GM12878 (cell line): ENCODE data around the gene SNAPC2. TPM values are rescaled to one million over a fixed set of nuclear protein-coding genes. Genes with fewer than 3 reads are reported as not detected.
A peak's percentile ranks its signal among the peaks of the same experiment; 100 is the strongest.

Source experiments
- ATAC-seq: fragments of 200-7000 bp; cut with Tn5 transposase; 3 replicates; pipeline ENCODE4 v1.9.1; 2020; ENCODE audit warnings: mild to moderate bottlenecking, moderate library complexity
- BruUV-seq: library from RNA; stranded (reverse); fragments of 400-500 nt; replicated peaks from 2 replicates; lab custom pipeline; 2021; lab: Mats Ljungman, UMichigan
- CTCF ChIA-PET: fragments of 300-600 bp; sonication (Branson Sonifier 250); formaldehyde crosslinking; extraction: SDS; loops from one replicate; lab custom pipeline; 2021; ENCODE audit warnings: inconsistent platforms; lab: Yijun Ruan, JAX
- POLR2A ChIA-PET: fragments of 350-600 bp; formaldehyde crosslinking; extraction: SDS; loops from one replicate; lab custom pipeline; 2021; ENCODE audit warnings: inconsistent platforms; lab: Charles Lee
- RAD21 ChIA-PET: fragments of 300-600 bp; sonication (Branson Sonifier 250); formaldehyde crosslinking; loops from one replicate; lab custom pipeline; 2023; ENCODE audit warnings: antibody characterized with exemption; ENCODE audit not compliant: unreplicated experiment; lab: Charles Lee
- SMC1A ChIA-PET: fragments of 300-600 bp; sonication (Branson Sonifier 250); formaldehyde crosslinking; loops from one replicate; lab custom pipeline; 2023; ENCODE audit not compliant: unreplicated experiment, uncharacterized antibody; lab: Charles Lee
- DNase-seq: peaks from one replicate; pipeline ENCODE4 v3.0.0-alpha.2; 2011; ENCODE audit warnings: low read depth, low spot score
- FAIRE-seq: peaks from 3 replicates; lab custom pipeline; 2011; peaks lifted over from hg19 to GRCh38; lab: Jason Lieb, UNC
- H2AFZ ChIP-seq: 2 replicates; pipeline ENCODE4 v1.6.0; 2011; ENCODE audit warnings: low read depth, low read length, control low read depth; ENCODE audit not compliant: control insufficient read depth
- H3K27ac ChIP-seq: 2 replicates; pipeline ENCODE4 v1.5.1; 2011; ENCODE audit warnings: control low read depth; ENCODE audit not compliant: control insufficient read depth, insufficient read depth
- H3K27me3 ChIP-seq, 2 experiments: replicated peaks in 1 of 2; 2 replicates each; pipeline versions ENCODE4 v1.6.0 to v1.6.1; 2011; ENCODE audit warnings: low read length in 1 of 2; ENCODE audit not compliant: control insufficient read depth in 2 of 2, insufficient read depth in 2 of 2
- H3K36me3 ChIP-seq, 2 experiments: 2 replicates each; pipeline ENCODE4 v1.5.1; 2011; ENCODE audit warnings: low read length in 1 of 2; ENCODE audit not compliant: control insufficient read depth in 2 of 2, insufficient read depth in 2 of 2
- H3K4me1 ChIP-seq: 2 replicates; pipeline ENCODE4 v1.6.1; 2011; ENCODE audit warnings: mild to moderate bottlenecking, low read length, moderate library complexity, mixed read lengths; ENCODE audit not compliant: control insufficient read depth, insufficient read depth
- H3K4me2 ChIP-seq: 2 replicates; pipeline ENCODE4 v1.6.0; 2011; ENCODE audit warnings: control low read depth; ENCODE audit not compliant: control insufficient read depth, insufficient read depth
- H3K4me3 ChIP-seq: fragments of 200-600 bp; sonication (generic); 2 replicates; pipeline ENCODE4 v1.5.1; 2016
- H3K79me2 ChIP-seq: 2 replicates; pipeline ENCODE4 v1.6.0; 2011; ENCODE audit warnings: low read length; ENCODE audit not compliant: control insufficient read depth, insufficient read depth
- H3K9ac ChIP-seq: 2 replicates; pipeline ENCODE4 v1.8.0; 2011; ENCODE audit warnings: low read length, control low read depth, mixed read lengths; ENCODE audit not compliant: control insufficient read depth, insufficient read depth
- H3K9me3 ChIP-seq: replicated peaks from 3 replicates; pipeline ENCODE4 v1.5.1; 2011; ENCODE audit warnings: mild to moderate bottlenecking, low read length; ENCODE audit not compliant: control insufficient read depth, insufficient read depth
- H4K20me1 ChIP-seq: 2 replicates; pipeline ENCODE4 v1.6.0; 2011; ENCODE audit not compliant: control insufficient read depth, insufficient read depth
- DPF2 ChIP-seq: fragments of 450-650 bp; IDR thresholded peaks from 2 replicates; pipeline ENCODE4 v1.6.1; 2017; ENCODE audit warnings: mild to moderate bottlenecking
- ELK1 ChIP-seq: IDR thresholded peaks from 2 replicates; pipeline ENCODE4 v1.6.1; 2012; ENCODE audit warnings: low read depth, low read length, improper control_type of control experiment
- IRF3 ChIP-seq: fragments of 450-650 bp; IDR thresholded peaks from 2 replicates; pipeline ENCODE4 v1.6.1; 2014; ENCODE audit warnings: mild to moderate bottlenecking
- IRF4 ChIP-seq: IDR thresholded peaks from 2 replicates; pipeline ENCODE4 v1.6.1; 2011; ENCODE audit warnings: low read depth, low read length
- KAT2A ChIP-seq: conservative IDR thresholded peaks from 2 replicates; pipeline ENCODE4 v1.6.1; 2011; ENCODE audit warnings: low read depth, low read length; ENCODE audit not compliant: control insufficient read depth
- PBX3 ChIP-seq: IDR thresholded peaks from 2 replicates; pipeline ENCODE4 v1.6.1; 2011; ENCODE audit warnings: mild to moderate bottlenecking, low read depth, low read length, moderate library complexity; ENCODE audit not compliant: insufficient replicate concordance
- STAT1 ChIP-seq: fragments of 450-650 bp; conservative IDR thresholded peaks from 2 replicates; pipeline ENCODE4 v1.6.1; 2014; ENCODE audit warnings: antibody characterized with exemption, mild to moderate bottlenecking
- WGBS: methylation state at CpG from one replicate; pipeline ENCODE4 v1.1.6; 2016; ENCODE audit warnings: low lambda C conversion rate; ENCODE audit not compliant: insufficient replicate concordance, insufficient coverage; ENCODE audit errors: missing lambda C conversion rate; 5-methylcytosine and 5-hydroxymethylcytosine counted together
- in situ Hi-C: fragments of 300-500 bp; cut with MboI; formaldehyde crosslinking; loops from 9 replicates; pipeline ENCODE4 v1.14.3; 2018; ENCODE audit warnings: mixed read lengths
- intact Hi-C: fragments of 100-400 bp; cut with micrococcal nuclease; formaldehyde crosslinking; loops from one replicate; pipeline ENCODE4 v1.14.2; 2022; ENCODE audit not compliant: unreplicated experiment
- polyA plus RNA-seq, 11 experiments: library from polyadenylated mRNA; depleted of rRNA in 4 of 11; unstranded in 6 of 11; stranded (reverse) in 5 of 11; fragments of >200 nt; fragmentation: Nextera tagmentation in 4 of 11; fragmentation: Illumina TruSeq in 1 of 11; extraction: Ambion mirVana in 4 of 11; extraction: Trizol in 1 of 11; gene quantifications; 1 replicate in 1 of 11; 2 replicates in 10 of 11; pipeline versions ENCODE4 v1.2.1 to v1.2.3, GENCODE V29; 2011 to 2016; ENCODE audit warnings: inconsistent platforms in 2 of 11, missing spikeins in 2 of 11, low read depth in 1 of 11
- total RNA-seq, 4 experiments: library from RNA; depleted of rRNA in 3 of 4; stranded (reverse); fragments of >200 nt in 3 of 4; fragmentation: Illumina TruSeq in 1 of 4; extraction: Trizol in 1 of 4; gene quantifications; 2 replicates each; pipeline versions ENCODE4 v1.2.1 to v1.2.3, GENCODE V29; 2013 to 2021

Gene SNAPC2
- total and polyA plus RNA-seq, 10 of the 15 experiments (the other 5 are each of a cell fraction or from before 2014, with no cell fraction given): 0.19 to 20.8 (median 12.6) TPM

GRCh38 chr19:7927605-7928333 is 7.6 kb downstream of the SNAPC2 start:
- SMC1A ChIA-PET: interaction anchor here (2.2 kb wide), 1 partner anchor 16 kb away, joined by 10 read pairs; the partner anchor contains the start of gene TIMM44
- ATAC-seq (no peak), FAIRE-seq (no peak), DNase-seq (no peak)
- in situ Hi-C loops (no loop called here), intact Hi-C loops (no loop called here)
- Histone ChIP-seq H3K27ac (no peak overlapping the region), H4K20me1 (no peaks in the 10 kb centered on the region; the same call in 1 of the 2 replicates), H3K27me3 (no peaks in the 10 kb centered on the region), H3K4me3 (no peak overlapping the region), H3K36me3 (peaks cover 7 to 21% of the 10 kb centered on the region in 2 experiments; a peak in 3 of 4 replicates), H3K79me2 (no peaks in the 10 kb centered on the region), H3K9me3 (no peaks in the 10 kb centered on the region), H2AFZ (no peak overlapping the region), H3K4me1 (no peaks in the 10 kb centered on the region; the same call in 1 of the 2 replicates), H3K9ac (no peak overlapping the region), H3K4me2 (no peak overlapping the region)
- POLR2A ChIA-PET: interaction anchor here (0.6 kb wide), 1 partner anchor 47 kb away, joined by 3 read pairs; no protein-coding TSS in a partner anchor
- WGBS: 86% methylated on average over 23 of the region's 23 CpGs
- CTCF ChIA-PET: interaction anchor here (1.9 kb wide), 1 partner anchor 17 kb away, joined by 8 read pairs; no protein-coding TSS in a partner anchor
- TF ChIP-seq IRF3 (no peak), IRF4 (no peak)
- no TSS peak for BruUV-seq
- RAD21 ChIA-PET: interaction anchor here (1.8 to 2.2 kb wide), 2 partner anchors 8 to 16 kb away, joined by 5 to 11 read pairs; partner anchors contain the start of genes SNAPC2 and TIMM44

GRCh38 chr19:7928334-7928706 is 8.2 kb downstream of the SNAPC2 start:
- intact Hi-C loops: no loop called here
- no peak overlapping the region for H3K9ac ChIP-seq
- DNase-seq: no peak
- no peak for TF ChIP-seq PBX3
- TF ChIP-seq KAT2A: no peak
- TF ChIP-seq ELK1: no peak
- no peak for TF ChIP-seq DPF2
- no peak for TF ChIP-seq STAT1

More at GRCh38 chr19:7928334-7928706, 8.2 kb downstream of the SNAPC2 start:
- no peak overlapping the region for H3K27ac ChIP-seq
- H3K9me3 ChIP-seq: no peaks in the 10 kb centered on the region
- ChIA-PET RAD21 (interaction anchor here (1.0 to 2.2 kb wide), 3 partner anchors 9 to 360 kb away, joined by 4 to 11 read pairs (median 5); partner anchors contain the start of genes SNAPC2 and TIMM44), CTCF (interaction anchor here (1.0 to 4.4 kb wide), 3 partner anchors 10 to 26 kb away, joined by 3 to 44 read pairs (median 8); partner anchors contain the start of genes MAP2K7 and TIMM44), POLR2A (interaction anchor here (0.5 to 0.6 kb wide), 2 partner anchors 18 to 46 kb away, joined by 3 read pairs; no protein-coding TSS in a partner anchor), SMC1A (interaction anchor here (2.2 kb wide), 1 partner anchor 16 kb away, joined by 10 read pairs; the partner anchor contains the start of gene TIMM44)
- no peak overlapping the region for H3K4me3 ChIP-seq
- no peak for FAIRE-seq
- H3K27me3 ChIP-seq: no peaks in the 10 kb centered on the region
- no peak overlapping the region for H3K4me2 ChIP-seq
- H2AFZ ChIP-seq: no peak overlapping the region
- no peaks in the 10 kb centered on the region for H3K79me2 ChIP-seq
- TSS peak; percentile 51 for BruUV-seq
- no peaks in the 10 kb centered on the region; the same call in 1 of the 2 replicates for H3K4me1 ChIP-seq
- in situ Hi-C loops: no loop called here
- no peak for ATAC-seq
- no peaks in the 10 kb centered on the region; the same call in 1 of the 2 replicates for H4K20me1 ChIP-seq
- 99% methylated on average over 9 of the region's 9 CpGs for WGBS
- peaks cover 7 to 27% of the 10 kb centered on the region in 2 experiments; a peak in 3 of 4 replicates for H3K36me3 ChIP-seq
